ENCODE data around the gene MYRF.

Gene MYRF

GRCh38 chr11:61832754-61833153, 80.3 kb downstream of the MYRF start:
- H3K4me3 ChIP-seq (replicated peaks in 1 of 2; ENCODE audit: low read depth in 2 of 2, low read length in 2 of 2), result no peak overlapping the region

DNA sequence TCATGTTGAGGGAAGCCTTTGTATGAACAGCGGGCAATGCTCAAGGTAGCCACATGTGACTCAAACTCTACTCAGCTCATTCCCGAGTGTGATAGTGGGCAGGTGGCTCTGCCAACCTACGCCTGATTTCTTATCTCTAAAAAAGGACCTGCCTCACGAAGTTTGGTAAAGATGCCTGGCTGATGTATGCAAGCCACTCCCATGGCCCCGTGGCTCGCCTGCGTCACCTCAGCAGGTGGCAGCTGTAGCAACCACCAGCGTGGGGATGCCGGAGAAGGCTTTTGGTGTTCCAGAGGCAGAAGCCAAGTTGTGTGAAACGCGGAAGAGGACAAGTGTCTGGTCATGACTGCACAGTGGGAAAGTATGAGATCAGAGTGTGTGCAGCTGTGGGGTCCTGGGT, 81.0 kb downstream of the MYRF start:
- no peak for DNase-seq (ENCODE audit: low read depth in 2 of 2)
- TF ChIP-seq CTCF (IDR thresholded peaks at IDR 0.05; ENCODE audit: low read depth, low read length), result no peak
- no peak overlapping the region for H3K4me3 ChIP-seq (replicated peaks in 1 of 2; ENCODE audit: low read depth in 2 of 2, low read length in 2 of 2)

More at GRCh38 chr11:61832754-61833153, 80.3 kb downstream of the MYRF start:
- no peak for TF ChIP-seq CTCF (IDR thresholded peaks at IDR 0.05; ENCODE audit: low read depth, low read length)
- DNase-seq (ENCODE audit: low read depth in 2 of 2), result no peak

GRCh38 chr11:61833926-61834277, 81.5 kb downstream of the MYRF start:
- peak overlapping the region in 1 of 2 donors; percentile 24 for H3K4me3 ChIP-seq (replicated peaks in 1 of 2; ENCODE audit: low read depth in 2 of 2, low read length in 2 of 2)
- no peak for DNase-seq (ENCODE audit: low read depth in 2 of 2)
- no peak for TF ChIP-seq CTCF (IDR thresholded peaks at IDR 0.05; ENCODE audit: low read depth, low read length)

GRCh38 chr11:61834278-61835048, 82.0 kb downstream of the MYRF start:
- DNase-seq (ENCODE audit: low read depth in 2 of 2), result peak; percentile 93 to 96
- H3K4me3 ChIP-seq (replicated peaks in 1 of 2; ENCODE audit: low read depth in 2 of 2, low read length in 2 of 2), result peak overlapping the region in 1 of 2 donors; percentile 24
- no peak for TF ChIP-seq CTCF (IDR thresholded peaks at IDR 0.05; ENCODE audit: low read depth, low read length)

DNA sequence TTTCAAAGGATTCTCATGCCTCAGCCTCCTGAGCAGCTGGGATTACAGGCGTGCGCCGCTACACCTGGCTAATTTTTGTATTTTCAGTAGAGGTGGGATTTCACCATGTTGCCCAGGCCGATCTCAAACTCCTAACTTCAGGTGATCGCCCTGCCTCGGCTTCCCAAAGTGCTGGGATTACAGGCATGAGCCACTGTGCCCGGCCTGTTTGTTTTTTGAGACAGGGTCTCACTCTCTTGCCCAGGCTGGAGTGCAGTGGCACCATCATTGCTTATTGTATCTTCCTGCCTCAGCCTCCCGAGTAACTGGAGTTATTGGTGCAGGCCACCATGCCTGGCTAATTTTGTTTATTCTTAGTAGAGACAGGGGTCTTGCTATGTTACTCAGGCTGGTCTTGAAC, 83.8 kb downstream of the MYRF start:
- DNase-seq (ENCODE audit: low read depth in 2 of 2), result no peak
- no peak for TF ChIP-seq CTCF (IDR thresholded peaks at IDR 0.05; ENCODE audit: low read depth, low read length)
- H3K4me3 ChIP-seq (replicated peaks in 1 of 2; ENCODE audit: low read depth in 2 of 2, low read length in 2 of 2), result no peak overlapping the region

DNA sequence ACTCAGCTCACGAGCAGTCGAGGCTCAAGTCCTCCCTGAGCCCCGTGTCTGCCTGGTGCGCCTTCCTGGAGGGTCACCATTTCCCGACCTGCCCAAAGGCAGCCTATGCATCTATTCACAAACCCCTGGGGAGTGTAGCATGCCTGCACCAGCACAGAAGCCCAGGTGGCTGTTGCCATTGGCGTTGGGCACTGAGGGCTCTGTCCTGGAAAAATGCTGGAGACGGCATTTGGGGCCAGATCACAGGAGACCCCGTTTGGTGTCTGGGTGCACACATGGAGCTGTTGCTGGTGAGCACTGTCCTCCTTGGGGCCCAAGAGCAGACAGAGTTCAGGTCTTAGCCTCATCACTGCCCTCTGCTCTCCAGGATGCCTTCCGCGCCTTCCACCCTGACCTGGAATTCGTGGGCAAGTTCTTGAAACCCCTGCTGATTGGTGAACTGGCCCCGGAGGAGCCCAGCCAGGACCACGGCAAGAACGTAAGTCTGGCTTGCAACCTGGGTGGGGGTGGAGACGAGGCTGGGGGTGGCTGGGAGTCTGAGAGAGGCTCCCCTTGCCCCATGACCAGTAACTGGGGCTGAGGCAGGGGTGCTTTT, 85.1 kb downstream of the MYRF start:
- no peak for DNase-seq (ENCODE audit: low read depth in 2 of 2)
- H3K4me3 ChIP-seq (replicated peaks in 1 of 2; ENCODE audit: low read depth in 2 of 2, low read length in 2 of 2), result no peak overlapping the region

More for the DNA sequence above, 85.1 kb downstream of the MYRF start:
- TF ChIP-seq CTCF (IDR thresholded peaks at IDR 0.05; ENCODE audit: low read depth, low read length), result no peak
